Psoas muscle (tissue), 8 donors: ENCODE results near the gene SDK2. TPM values are rescaled to one million over a fixed set of nuclear protein-coding genes. Genes with fewer than 3 reads are reported as not detected.

Source experiments
- ATAC-seq, 4 donors: fragments of 200-7000 bp; cut with Tn5 transposase; one replicate each; pipeline ENCODE4 v1.9.1; 2020; ENCODE audit warnings: moderate library complexity in 3 of 4, mild to moderate bottlenecking in 2 of 4
- DNase-seq, 2 donors: peaks; one replicate each; pipeline ENCODE4 v3.0.0-alpha.2; 2020
- H3K27ac ChIP-seq: fragments of 200-600 bp; one replicate; pipeline ENCODE4 v1.8.0; 2022
- H3K27me3 ChIP-seq, 3 donors: fragments of 200-600 bp in 1 of 3; one replicate each; pipeline versions ENCODE4 v1.6.1 to v1.8.0; 2013 to 2022; ENCODE audit warnings: low read length in 2 of 3, mild to moderate bottlenecking in 2 of 3, moderate library complexity in 1 of 3; ENCODE audit not compliant: insufficient read depth in 3 of 3
- H3K36me3 ChIP-seq, 2 donors: fragments of 200-600 bp in 1 of 2; one replicate each; pipeline versions ENCODE4 v1.6.1 to v1.8.0; 2013 to 2022; ENCODE audit warnings: low read depth in 1 of 2, mild to moderate bottlenecking in 1 of 2, moderate library complexity in 1 of 2; ENCODE audit not compliant: insufficient read depth in 1 of 2
- H3K4me1 ChIP-seq: fragments of 200-600 bp; one replicate; pipeline ENCODE4 v1.8.0; 2022
- H3K4me3 ChIP-seq: fragments of 200-600 bp; one replicate; pipeline ENCODE4 v1.8.0; 2022; ENCODE audit warnings: mild to moderate bottlenecking
- H3K9me3 ChIP-seq: fragments of 200-600 bp; one replicate; pipeline ENCODE4 v1.8.0; 2022
- CTCF ChIP-seq: fragments of 200-600 bp; IDR thresholded peaks from one replicate; pipeline ENCODE4 v1.8.0; 2022; ENCODE audit warnings: antibody characterized with exemption
- WGBS, 3 donors: extraction: QIAGEN DNeasy Blood & Tissue Kit; methylation state at CpG; one replicate each; pipeline versions ENCODE4 v1.1.6 to v1.1.7; 2013; 5-methylcytosine and 5-hydroxymethylcytosine counted together
- intact Hi-C, 2 donors: fragments of 100-400 bp; cut with DNase I; formaldehyde crosslinking; loops; one replicate each; pipeline versions ENCODE4 v1.11.0 to v1.14.2; 2022
- polyA plus RNA-seq, 3 donors: library from polyadenylated mRNA; stranded (reverse); fragments of 200-250 nt; gene quantifications; one replicate each; pipeline ENCODE4 v1.2.3, GENCODE V29; 2013
- total RNA-seq, 4 donors: library from RNA; stranded (reverse); fragmentation: NEBNext Ultra II Directional in 2 of 4; extraction: Animal tissue kit (Norgen Biotek cat#: 25700) in 2 of 4; gene quantifications; one replicate each; pipeline versions ENCODE4 v1.2.1 to v1.2.4, GENCODE V29; 2021 to 2023
- donor health status: healthy with polysubstance abuse.
- donor health status: DM: no; HTN: no; CAD: no; lungs with moderate emphysema.
- donor health status: Bipolar disorder and iron deficiency.
- donor health status: healthy.
- donor health status: DM: yes; HTN: yes; CAD: no.
- donor health status: DM: no; HTN: no; CAD: no.
- donor health status: DM: no; HTN: no; CAD: no.
- donor health status: DM: yes; HTN: yes; CAD: no.

The SDK2 gene
- total and polyA plus RNA-seq, 7 donors: 0.04 to 2.8 (median 0.24) TPM

DNA sequence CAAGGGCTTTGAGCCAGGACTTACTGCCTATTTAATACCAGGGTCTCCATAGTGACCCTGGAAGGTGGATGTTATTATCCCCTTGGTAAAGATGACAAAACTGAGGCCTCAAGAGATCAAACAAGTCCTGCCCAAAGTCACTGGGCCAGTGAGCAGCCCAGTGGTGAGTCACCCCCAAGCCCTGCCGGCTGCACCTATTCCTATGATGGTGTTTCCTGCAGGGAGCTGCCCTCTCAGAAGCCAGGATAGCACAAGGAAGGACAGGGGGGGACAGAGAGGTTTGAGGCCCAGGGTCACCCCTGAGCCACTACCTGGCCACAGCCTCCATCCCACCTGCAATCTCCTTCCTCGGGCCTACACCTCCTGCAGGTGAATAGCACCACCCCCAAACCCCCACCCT lies 90.9 kb downstream of the SDK2 start:
- ATAC-seq (no peak), DNase-seq (no peak)
- no peak overlapping the region for H3K4me3 ChIP-seq
- no peaks in the 10 kb centered on the region for H3K9me3 ChIP-seq
- 60 to 86% (median 78%) methylated on average over 2 of the region's 2 CpGs for WGBS, 3 donors
- no peak for TF ChIP-seq CTCF
- H3K4me1 ChIP-seq: no peaks in the 10 kb centered on the region
- peaks cover 0 to 11% (median 6%) of the 10 kb centered on the region in 3 donors for H3K27me3 ChIP-seq
- intact Hi-C loops: no loop called here
- no peak overlapping the region for H3K27ac ChIP-seq
- H3K36me3 ChIP-seq: no peaks in the 10 kb centered on the region

- H3K4me3 ChIP-seq: no peak overlapping the region
- H3K9me3 ChIP-seq: no peaks in the 10 kb centered on the region
- H3K36me3 ChIP-seq: no peaks in the 10 kb centered on the region
- ATAC-seq: no peak
- H3K27ac ChIP-seq: no peak overlapping the region
- intact Hi-C loops: no loop called here
- no peaks in the 10 kb centered on the region for H3K4me1 ChIP-seq
- no peak for TF ChIP-seq CTCF
- 59 to 68% (median 61%) methylated on average over 30 of the region's 30 CpGs for WGBS, 3 donors
- no peak for DNase-seq
- H3K27me3 ChIP-seq: peaks cover 0 to 11% (median 6%) of the 10 kb centered on the region in 3 donors
Measured at GRCh38 chr17:73552300-73553048, 91.8 kb downstream of the SDK2 start.

DNA sequence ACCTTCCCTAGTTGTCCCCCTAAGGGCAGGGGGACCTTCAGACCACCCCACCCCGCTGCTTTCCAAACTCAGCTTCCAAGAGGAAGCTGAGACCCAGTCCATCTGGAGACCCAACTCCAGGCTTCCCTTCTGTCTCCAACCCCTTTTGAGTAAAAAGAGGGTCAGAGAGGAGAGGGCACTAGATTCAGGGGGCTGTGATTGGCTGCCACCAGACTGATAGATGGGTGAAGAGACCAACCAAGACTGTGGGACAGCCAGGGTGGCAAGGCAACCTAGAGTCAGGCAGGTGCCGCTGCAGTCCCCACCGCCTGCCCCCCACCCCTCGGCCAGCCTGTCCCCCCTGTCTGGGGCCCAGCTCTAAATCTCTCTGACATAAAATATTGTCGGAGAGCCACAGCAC lies 92.5 kb downstream of the SDK2 start:
- intact Hi-C loops: no loop called here
- Histone ChIP-seq H3K4me1 (no peaks in the 10 kb centered on the region), H3K9me3 (no peaks in the 10 kb centered on the region), H3K27me3 (peaks cover 0 to 11% (median 6%) of the 10 kb centered on the region in 3 donors), H3K36me3 (no peaks in the 10 kb centered on the region), H3K27ac (no peak overlapping the region), H3K4me3 (no peak overlapping the region)
- ATAC-seq: no peak
- WGBS, 3 donors: 66 to 75% (median 67%) methylated on average over 5 of the region's 5 CpGs
- DNase-seq: no peak
- no peak for TF ChIP-seq CTCF

DNA sequence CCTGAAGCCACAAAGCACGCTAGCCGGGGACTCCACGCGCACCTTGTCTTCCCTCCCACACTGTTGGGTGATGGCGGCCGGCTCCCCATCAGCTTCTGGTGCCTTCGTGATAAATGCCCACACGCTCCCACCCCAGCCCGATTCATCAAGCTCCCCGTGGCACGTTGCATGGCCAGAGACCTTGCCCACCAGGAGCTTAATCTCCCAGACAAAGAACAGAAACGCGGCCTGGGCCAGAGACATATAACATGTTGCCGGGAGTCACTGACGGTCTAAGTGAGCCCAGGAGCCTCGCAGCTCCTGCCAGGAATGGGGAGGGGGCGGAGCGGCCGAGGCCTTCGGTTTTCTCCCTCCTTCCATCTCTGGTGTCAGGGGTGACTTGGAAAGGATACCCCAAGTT lies 93.1 kb downstream of the SDK2 start:
- TF ChIP-seq CTCF: no peak
- no peak for ATAC-seq
- no peak for DNase-seq
- intact Hi-C loops: no loop called here
- H3K36me3 ChIP-seq: no peaks in the 10 kb centered on the region
- H3K4me1 ChIP-seq: no peaks in the 10 kb centered on the region
- 87 to 89% (median 89%) methylated on average over 20 of the region's 20 CpGs for WGBS, 3 donors
- H3K4me3 ChIP-seq: no peak overlapping the region
- H3K9me3 ChIP-seq: no peaks in the 10 kb centered on the region
- H3K27ac ChIP-seq: no peak overlapping the region
- peaks cover 0 to 11% (median 6%) of the 10 kb centered on the region in 3 donors for H3K27me3 ChIP-seq

- no peaks in the 10 kb centered on the region for H3K9me3 ChIP-seq
- no peak for DNase-seq
- 69 to 79% (median 74%) methylated on average over 9 to 10 of the region's 10 CpGs for WGBS, 3 donors
- no peak for ATAC-seq
- H3K36me3 ChIP-seq: no peaks in the 10 kb centered on the region
- TF ChIP-seq CTCF: no peak
- intact Hi-C loops: no loop called here
- no peaks in the 10 kb centered on the region for H3K4me1 ChIP-seq
- H3K27ac ChIP-seq: no peak overlapping the region
- H3K4me3 ChIP-seq: no peak overlapping the region
- H3K27me3 ChIP-seq: peaks cover 0 to 11% (median 4%) of the 10 kb centered on the region in 3 donors
Measured at GRCh38 chr17:73550556-73550955, 93.7 kb downstream of the SDK2 start.
